B cell (primary cell): ENCODE data around the gene SPPL3. TPM values are rescaled to one million over a fixed set of nuclear protein-coding genes. Genes with fewer than 3 reads are reported as not detected.

Experiments used
- ATAC-seq: fragments of 200-7000 bp; cut with Tn5 transposase; one replicate; pipeline ENCODE4 v1.10.0; 2021; ENCODE audit warnings: low read depth, mild to moderate bottlenecking, moderate number of reproducible peaks, moderate library complexity
- CTCF ChIA-PET: fragments of 350-600 bp; sonication (Branson Sonifier 250); formaldehyde crosslinking; loops from one replicate; lab custom pipeline; 2021; ENCODE audit warnings: antibody characterized with exemption, inconsistent platforms; lab: Charles Lee
- POLR2A ChIA-PET: fragments of 350-600 bp; sonication (Branson Sonifier 250); formaldehyde crosslinking; loops from one replicate; lab custom pipeline; 2021; ENCODE audit warnings: antibody characterized with exemption; lab: Charles Lee
- DNase-seq: peaks from one replicate; pipeline ENCODE4 v3.0.0; 2013
- H2AFZ ChIP-seq: 2 replicates; pipeline ENCODE4 v1.6.1; 2012; ENCODE audit warnings: mild to moderate bottlenecking, low read depth, low read length; ENCODE audit not compliant: insufficient read depth, poor library complexity, severe bottlenecking
- H3K27ac ChIP-seq, 2 donors: 1 replicate in 1 of 2; 2 replicates in 1 of 2; pipeline ENCODE4 v1.5.1; 2012 to 2013; ENCODE audit warnings: low read length in 2 of 2, mild to moderate bottlenecking in 2 of 2, moderate library complexity in 1 of 2
- H3K27me3 ChIP-seq, 4 experiments: fragments of 200-600 bp in 1 of 4; sonication (generic) in 1 of 4; replicated peaks in 1 of 4; 1 replicate in 2 of 4; 2 replicates in 2 of 4; pipeline versions ENCODE4 v1.6.1 to v1.7.0; 2013 to 2016; ENCODE audit warnings: low read length in 3 of 4, mild to moderate bottlenecking in 2 of 4, mixed read lengths in 1 of 4, moderate library complexity in 1 of 4; ENCODE audit not compliant: insufficient read depth in 4 of 4, control insufficient read depth in 3 of 4; ENCODE audit errors: control extremely low read depth in 1 of 4
- H3K36me3 ChIP-seq, 2 experiments: replicated peaks in 1 of 2; 1 replicate in 1 of 2; 2 replicates in 1 of 2; pipeline versions ENCODE4 v1.6.1 to v1.7.1; 2013; ENCODE audit warnings: low read length in 1 of 2; ENCODE audit not compliant: insufficient read depth in 2 of 2, control insufficient read depth in 1 of 2; ENCODE audit errors: control extremely low read depth in 1 of 2, extremely low read depth in 1 of 2
- H3K4me1 ChIP-seq, 2 donors: fragments of 200-600 bp in 1 of 2; sonication (generic) in 1 of 2; 1 replicate in 1 of 2; 2 replicates in 1 of 2; pipeline versions ENCODE4 v1.5.1 to v1.6.1; 2013 to 2017; ENCODE audit warnings: low read length in 2 of 2; ENCODE audit not compliant: control insufficient read depth in 2 of 2, insufficient read depth in 2 of 2
- H3K4me2 ChIP-seq: replicated peaks from 2 replicates; pipeline ENCODE3; 2012; ENCODE audit warnings: mild to moderate bottlenecking, low read depth, low read length; ENCODE audit not compliant: poor library complexity, severe bottlenecking
- H3K4me3 ChIP-seq, 5 experiments: fragments of 200-600 bp in 1 of 5; sonication (generic) in 1 of 5; 1 replicate in 3 of 5; 2 replicates in 2 of 5; pipeline versions ENCODE4 v1.5.1 to v1.7.0; 2011 to 2016; ENCODE audit warnings: low read length in 4 of 5, mild to moderate bottlenecking in 4 of 5, low read depth in 2 of 5, control low read depth in 1 of 5, moderate library complexity in 1 of 5; ENCODE audit not compliant: insufficient read depth in 1 of 5; ENCODE audit errors: control extremely low read depth in 1 of 5, extremely low read depth in 1 of 5
- H3K79me2 ChIP-seq: fragments of 200-600 bp; sonication (generic); one replicate; pipeline ENCODE4 v1.6.0; 2016; ENCODE audit warnings: low read length; ENCODE audit not compliant: control insufficient read depth, insufficient read depth
- H3K9ac ChIP-seq: fragments of 200-600 bp; sonication (generic); 2 replicates; pipeline ENCODE4 v1.6.1; 2017; ENCODE audit warnings: mild to moderate bottlenecking, low read length, moderate library complexity
- H3K9me3 ChIP-seq, 3 donors: one replicate each; pipeline versions ENCODE4 v1.6.1 to v1.7.1; 2013; ENCODE audit warnings: low read length in 2 of 3; ENCODE audit not compliant: control insufficient read depth in 2 of 3, insufficient read depth in 1 of 3; ENCODE audit errors: control extremely low read depth in 1 of 3
- H4K20me1 ChIP-seq: 2 replicates; pipeline ENCODE4 v1.6.0; 2012; ENCODE audit warnings: mild to moderate bottlenecking, low read length; ENCODE audit not compliant: insufficient read depth, control insufficient read depth, poor library complexity, severe bottlenecking
- H3K27ac Mint-ChIP-seq: one replicate; pipeline ENCODE4 v1.8.0; 2021; ENCODE audit warnings: mixed read lengths
- H3K27me3 Mint-ChIP-seq: one replicate; pipeline ENCODE4 v1.8.0; 2021; ENCODE audit warnings: mixed read lengths
- H3K4me1 Mint-ChIP-seq: one replicate; pipeline ENCODE4 v1.8.0; 2021; ENCODE audit warnings: mixed read lengths
- H3K4me3 Mint-ChIP-seq: one replicate; pipeline ENCODE4 v1.8.0; 2021; ENCODE audit warnings: mixed read lengths
- H3K9me3 Mint-ChIP-seq: one replicate; pipeline ENCODE4 v1.8.0; 2022; ENCODE audit warnings: mixed read lengths; ENCODE audit not compliant: insufficient read depth
- EZH2 ChIP-seq: IDR thresholded peaks from 2 replicates; pipeline ENCODE4 v1.6.1; 2012; ENCODE audit warnings: borderline replicate concordance, low read depth, mild to moderate bottlenecking, moderate library complexity, low read length; ENCODE audit not compliant: insufficient read depth, poor library complexity, severe bottlenecking
- WGBS: methylation state at CpG from one replicate; pipeline ENCODE4 v1.1.5; 2013; ENCODE audit warnings: missing lambda C conversion rate; ENCODE audit not compliant: insufficient coverage; 5-methylcytosine and 5-hydroxymethylcytosine counted together
- intact Hi-C: fragments of 100-400 bp; cut with micrococcal nuclease; formaldehyde crosslinking; loops from one replicate; pipeline ENCODE4 v1.10.0; 2022
- polyA plus RNA-seq: library from polyadenylated mRNA; depleted of rRNA; stranded (reverse); fragments of >200 nt; gene quantifications from 2 replicates; pipeline ENCODE4 v1.2.3, GENCODE V29; 2012
- total RNA-seq, 2 donors: library from RNA; stranded (reverse); fragments of 120-200 nt in 1 of 2; gene quantifications; 1 replicate in 1 of 2; 2 replicates in 1 of 2; pipeline versions ENCODE4 v1.2.3 to v1.2.4, GENCODE V29; 2013 to 2022
- TF ChIP-seq, protein P1 (sequence below): fragments of 200-600 bp; IDR thresholded peaks from one replicate; pipeline ENCODE4 v1.8.0; 2022; ENCODE audit warnings: antibody characterized with exemption, mild to moderate bottlenecking

Gene SPPL3
- total and polyA plus RNA-seq, 2 donors (not counting 1 experiment from before 2014, with no cell fraction given): 12.3 to 43.6 TPM

DNA sequence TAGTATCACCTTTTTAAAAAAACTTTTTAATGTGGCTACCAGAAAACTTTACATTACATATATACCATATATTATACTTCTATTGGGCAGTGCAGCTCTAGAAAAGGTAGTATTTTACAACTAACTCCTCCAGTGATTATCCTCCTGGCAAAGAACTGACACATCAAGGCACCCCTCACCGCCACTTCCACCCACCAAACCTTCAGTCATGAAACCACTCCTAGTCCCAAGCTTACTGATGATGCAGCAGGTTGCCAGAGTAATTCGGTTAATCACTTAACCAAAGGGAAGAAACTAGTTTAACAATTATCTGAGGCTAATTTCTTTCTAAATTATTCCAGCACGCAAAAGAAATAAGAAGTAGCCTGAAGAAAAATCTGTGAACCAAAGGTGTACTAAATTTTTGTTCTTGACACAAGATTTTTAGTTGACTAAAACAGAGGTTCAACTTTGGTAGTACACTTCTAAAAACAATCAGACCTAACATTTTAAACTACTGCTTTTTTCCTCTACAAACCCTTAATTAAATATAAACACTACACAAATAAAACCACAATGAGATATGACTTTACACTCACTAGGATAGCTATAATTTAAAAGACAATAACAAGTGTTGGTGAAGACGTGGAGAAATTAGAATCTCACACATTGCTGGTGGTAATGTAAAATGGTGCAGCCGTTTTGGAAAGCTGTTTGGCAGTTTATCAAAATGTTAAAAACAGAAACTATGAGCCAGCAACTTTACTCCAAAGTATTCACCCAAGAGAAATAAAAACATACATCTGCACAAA is 16.7 kb downstream of the SPPL3 start:
- DNase-seq: no peak
- peak overlapping the region; percentile 4 for H3K4me2 ChIP-seq
- H3K9ac ChIP-seq: no peak overlapping the region
- no peaks in the 10 kb centered on the region for H3K9me3 ChIP-seq
- 100% methylated on average over 1 of the region's 5 CpGs for WGBS
- TF ChIP-seq, protein P1, sequence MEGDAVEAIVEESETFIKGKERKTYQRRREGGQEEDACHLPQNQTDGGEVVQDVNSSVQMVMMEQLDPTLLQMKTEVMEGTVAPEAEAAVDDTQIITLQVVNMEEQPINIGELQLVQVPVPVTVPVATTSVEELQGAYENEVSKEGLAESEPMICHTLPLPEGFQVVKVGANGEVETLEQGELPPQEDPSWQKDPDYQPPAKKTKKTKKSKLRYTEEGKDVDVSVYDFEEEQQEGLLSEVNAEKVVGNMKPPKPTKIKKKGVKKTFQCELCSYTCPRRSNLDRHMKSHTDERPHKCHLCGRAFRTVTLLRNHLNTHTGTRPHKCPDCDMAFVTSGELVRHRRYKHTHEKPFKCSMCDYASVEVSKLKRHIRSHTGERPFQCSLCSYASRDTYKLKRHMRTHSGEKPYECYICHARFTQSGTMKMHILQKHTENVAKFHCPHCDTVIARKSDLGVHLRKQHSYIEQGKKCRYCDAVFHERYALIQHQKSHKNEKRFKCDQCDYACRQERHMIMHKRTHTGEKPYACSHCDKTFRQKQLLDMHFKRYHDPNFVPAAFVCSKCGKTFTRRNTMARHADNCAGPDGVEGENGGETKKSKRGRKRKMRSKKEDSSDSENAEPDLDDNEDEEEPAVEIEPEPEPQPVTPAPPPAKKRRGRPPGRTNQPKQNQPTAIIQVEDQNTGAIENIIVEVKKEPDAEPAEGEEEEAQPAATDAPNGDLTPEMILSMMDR: no peak
- TF ChIP-seq EZH2: no peak
- H3K27ac ChIP-seq: peak overlapping the region in 1 of 2 donors; percentile 67
- H3K36me3 ChIP-seq: no peaks in the 10 kb centered on the region
- H2AFZ ChIP-seq: no peak overlapping the region
- H3K4me3 ChIP-seq: no peak overlapping the region
- no peak for ATAC-seq
- H3K27me3 ChIP-seq: no peaks in the 10 kb centered on the region
- H3K4me1 Mint-ChIP-seq: peaks cover 57% of the 10 kb centered on the region
- CTCF ChIA-PET: interaction anchor here (0.8 to 1.7 kb wide), 2 partner anchors 85 to 172 kb away, joined by 3 to 7 read pairs; no protein-coding TSS in a partner anchor
- no peaks in the 10 kb centered on the region for H3K9me3 Mint-ChIP-seq
- intact Hi-C loops: no loop called here
- H3K79me2 ChIP-seq: peaks cover 98% of the 10 kb centered on the region
- H3K4me3 Mint-ChIP-seq: no peak overlapping the region
- H3K27me3 Mint-ChIP-seq: no peaks in the 10 kb centered on the region
- H4K20me1 ChIP-seq: peaks cover 59% of the 10 kb centered on the region
- H3K27ac Mint-ChIP-seq: no peak overlapping the region
- peaks cover 36 to 47% of the 10 kb centered on the region in 2 donors for H3K4me1 ChIP-seq
- POLR2A ChIA-PET: no interaction called here
